IPS-15b (cell line): ENCODE measurements around the gene GRIK3.
A peak's percentile ranks its signal among the peaks of the same experiment; 100 is the strongest.

Experiments
- H3K27me3 ChIP-seq: one replicate; pipeline ENCODE4 v1.6.1; 2013; ENCODE audit warnings: low read length; ENCODE audit not compliant: control insufficient read depth, insufficient read depth
- H3K36me3 ChIP-seq: one replicate; pipeline ENCODE4 v1.6.1; 2013; ENCODE audit warnings: low read length; ENCODE audit not compliant: control insufficient read depth, insufficient read depth
- H3K4me1 ChIP-seq: one replicate; pipeline ENCODE4 v1.6.1; 2013; ENCODE audit warnings: mild to moderate bottlenecking, low read length; ENCODE audit not compliant: control insufficient read depth, insufficient read depth
- H3K4me3 ChIP-seq: one replicate; pipeline ENCODE4 v1.5.1; 2013; ENCODE audit warnings: low read depth, low read length
- H3K9ac ChIP-seq: one replicate; pipeline ENCODE4 v1.6.1; 2013; ENCODE audit warnings: low read depth, mild to moderate bottlenecking, low read length
- H3K9me3 ChIP-seq: one replicate; pipeline ENCODE4 v1.6.1; 2013; ENCODE audit warnings: mild to moderate bottlenecking, low read length; ENCODE audit not compliant: control insufficient read depth, insufficient read depth

GRIK3 gene

DNA sequence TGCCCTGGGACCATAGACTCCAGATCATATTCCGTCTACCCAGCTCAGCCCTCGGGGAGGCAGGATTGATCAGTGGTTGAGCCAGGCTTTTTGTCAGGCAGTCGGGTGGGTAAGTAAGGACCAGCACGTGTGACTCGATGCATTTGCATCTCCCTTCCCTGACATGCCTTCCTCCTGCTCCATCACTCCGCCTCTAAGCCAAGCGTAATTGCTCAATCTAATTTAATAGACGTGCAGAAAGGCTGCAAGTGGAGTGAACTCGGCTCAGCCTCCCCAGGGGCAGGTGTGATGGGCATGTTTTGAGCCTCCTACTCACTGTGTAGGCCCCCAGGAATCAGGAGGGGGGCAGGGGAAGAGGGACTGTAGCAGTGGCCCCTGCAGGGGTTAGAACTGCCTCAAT is 34.6 kb upstream of the GRIK3 start:
- Histone ChIP-seq H3K4me3 (no peak overlapping the region), H3K27me3 (no peaks in the 10 kb centered on the region), H3K4me1 (no peaks in the 10 kb centered on the region), H3K9ac (no peak overlapping the region), H3K9me3 (no peaks in the 10 kb centered on the region), H3K36me3 (no peaks in the 10 kb centered on the region)

DNA sequence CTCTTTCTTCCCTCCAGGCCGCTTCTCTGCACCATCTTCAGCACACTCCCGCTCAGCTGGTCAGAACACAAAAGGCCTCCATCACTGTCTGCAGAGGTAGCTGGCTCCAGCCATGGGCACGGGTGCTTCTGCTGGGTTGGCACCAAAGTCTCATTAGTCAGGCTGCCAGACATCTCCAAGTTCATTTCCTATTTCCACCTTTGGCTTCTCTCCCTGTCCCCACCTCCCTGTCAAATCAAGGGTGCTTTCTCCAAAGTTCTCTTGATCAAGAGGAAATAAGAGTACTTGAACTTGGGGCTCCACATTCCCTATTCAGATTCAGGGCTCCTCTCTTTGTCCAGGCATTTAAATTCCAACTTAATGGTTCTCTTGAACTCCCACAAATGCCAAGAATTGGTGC is 33.9 kb upstream of the GRIK3 start:
- Histone ChIP-seq H3K4me3 (no peak overlapping the region), H3K27me3 (no peaks in the 10 kb centered on the region), H3K9ac (no peak overlapping the region), H3K36me3 (no peaks in the 10 kb centered on the region), H3K4me1 (no peaks in the 10 kb centered on the region), H3K9me3 (no peaks in the 10 kb centered on the region)

DNA sequence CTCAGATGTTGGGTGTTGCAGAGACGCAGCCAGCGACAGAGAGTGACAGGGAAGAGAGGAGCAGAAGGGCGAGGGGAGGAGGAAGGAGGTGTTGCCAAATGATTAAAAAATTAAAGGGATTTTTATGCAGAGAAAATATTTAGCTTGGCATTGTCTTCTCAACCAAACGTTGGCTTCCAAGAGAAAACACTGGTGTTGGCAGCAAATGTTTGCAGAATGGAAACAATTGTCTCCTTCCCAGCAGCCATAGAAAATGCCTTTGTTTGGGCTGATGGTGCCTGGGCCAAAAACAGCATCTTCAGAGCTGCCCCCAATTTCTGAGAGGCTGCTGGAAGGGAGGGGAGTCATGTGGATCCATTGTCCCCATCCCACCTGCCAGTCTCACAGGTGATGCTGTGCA is 29.7 kb upstream of the GRIK3 start:
- Histone ChIP-seq H3K27me3 (no peaks in the 10 kb centered on the region), H3K36me3 (no peaks in the 10 kb centered on the region), H3K4me1 (no peaks in the 10 kb centered on the region), H3K4me3 (no peak overlapping the region), H3K9ac (no peak overlapping the region), H3K9me3 (no peaks in the 10 kb centered on the region)

DNA sequence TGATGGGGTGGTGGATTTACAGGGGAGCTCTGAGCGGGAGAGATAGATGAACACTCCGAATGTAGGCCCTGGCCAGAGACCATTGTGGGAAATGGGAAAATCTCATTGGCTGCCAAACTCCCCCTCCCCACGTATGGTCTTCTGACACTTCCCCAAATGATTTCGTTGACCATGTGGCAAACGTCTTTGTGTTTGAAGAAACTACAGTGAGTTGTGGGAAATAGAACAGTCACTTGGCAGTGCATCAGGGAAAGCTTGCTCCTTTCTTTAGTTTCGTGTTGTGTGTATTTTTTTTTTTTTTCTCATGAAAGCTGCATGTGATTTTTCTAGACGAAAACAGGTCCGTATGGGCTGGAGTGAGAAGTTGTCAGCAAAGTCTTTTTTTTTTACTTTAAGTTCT is 25.0 kb upstream of the GRIK3 start:
- no peaks in the 10 kb centered on the region for H3K9me3 ChIP-seq
- H3K36me3 ChIP-seq = no peaks in the 10 kb centered on the region
- H3K9ac ChIP-seq = no peak overlapping the region
- no peak overlapping the region for H3K4me3 ChIP-seq
- H3K4me1 ChIP-seq = no peaks in the 10 kb centered on the region
- no peaks in the 10 kb centered on the region for H3K27me3 ChIP-seq

DNA sequence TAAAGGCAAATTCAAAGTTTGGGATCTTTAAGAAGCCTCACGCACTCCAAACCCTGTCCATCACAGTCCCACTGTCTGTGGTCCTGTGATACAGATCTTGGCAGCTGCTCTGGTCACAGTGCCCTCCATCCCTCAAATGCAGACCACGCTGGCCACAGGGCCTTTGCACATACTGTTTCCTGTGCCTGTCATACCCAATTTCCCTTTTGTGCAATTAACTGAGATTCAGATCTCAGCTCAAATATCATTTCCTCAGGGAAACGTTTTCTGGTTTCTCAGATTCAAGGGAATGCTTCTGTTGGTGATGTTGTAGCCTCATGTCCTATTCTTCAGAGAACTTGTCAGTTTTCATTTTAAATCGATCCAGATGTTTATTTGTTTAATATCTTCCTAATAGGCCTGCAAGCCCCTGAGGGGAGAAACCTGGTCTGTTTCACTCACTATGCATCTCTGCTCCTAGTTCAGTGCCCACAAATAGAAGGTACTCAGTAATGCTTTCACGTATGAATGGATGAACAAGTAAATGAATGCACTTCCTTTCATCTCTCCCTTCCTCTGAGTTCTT is 24.2 kb upstream of the GRIK3 start:
- Histone ChIP-seq H3K9me3 (no peaks in the 10 kb centered on the region), H3K4me3 (no peak overlapping the region), H3K4me1 (no peaks in the 10 kb centered on the region), H3K9ac (no peak overlapping the region), H3K36me3 (no peaks in the 10 kb centered on the region), H3K27me3 (no peaks in the 10 kb centered on the region)

DNA sequence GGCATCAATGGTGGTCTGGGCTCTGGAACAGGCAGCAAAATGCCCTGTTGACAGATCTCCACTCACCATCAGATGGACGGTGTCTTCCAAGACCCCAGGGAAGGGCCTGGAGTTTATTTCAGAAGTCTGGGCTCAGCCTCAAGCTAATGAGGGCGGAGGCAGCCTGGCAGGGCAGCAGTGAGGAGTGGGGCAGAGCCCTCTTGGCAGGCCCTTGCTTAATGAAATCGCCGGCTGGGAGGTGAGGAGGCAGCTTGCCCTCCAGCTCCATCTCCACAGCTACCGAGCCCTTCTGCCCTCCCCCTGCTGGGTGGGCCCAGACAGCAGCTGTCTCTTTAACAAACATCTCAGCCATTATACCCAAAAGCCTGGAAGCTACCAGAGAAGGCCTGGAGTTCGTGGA is 22.0 kb upstream of the GRIK3 start:
- H3K9ac ChIP-seq = no peak overlapping the region
- H3K36me3 ChIP-seq = no peaks in the 10 kb centered on the region
- no peaks in the 10 kb centered on the region for H3K27me3 ChIP-seq
- H3K9me3 ChIP-seq = no peaks in the 10 kb centered on the region
- H3K4me1 ChIP-seq = no peaks in the 10 kb centered on the region
- H3K4me3 ChIP-seq = no peak overlapping the region

DNA sequence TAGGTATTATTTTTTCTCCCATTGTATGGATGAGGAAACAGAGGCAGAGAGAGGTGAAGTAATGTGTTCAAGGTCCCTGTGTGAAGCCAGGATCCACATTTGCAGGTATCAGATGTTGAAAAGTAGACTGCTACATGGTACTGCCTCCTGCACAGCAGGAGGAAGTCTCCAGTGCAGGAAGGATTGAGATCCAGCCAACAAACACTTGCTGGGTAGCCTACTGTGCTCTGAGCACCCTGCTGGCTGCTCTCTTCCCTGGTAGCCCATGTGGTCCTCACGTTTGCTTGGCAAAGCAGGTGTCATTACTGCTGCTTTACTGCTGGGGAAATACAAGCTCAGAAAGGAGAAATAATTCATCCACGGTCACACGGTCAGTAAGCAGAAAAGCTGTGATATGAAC is 21.3 kb upstream of the GRIK3 start:
- Histone ChIP-seq H3K9ac (no peak overlapping the region), H3K4me3 (no peak overlapping the region), H3K27me3 (no peaks in the 10 kb centered on the region), H3K9me3 (no peaks in the 10 kb centered on the region), H3K36me3 (no peaks in the 10 kb centered on the region), H3K4me1 (no peaks in the 10 kb centered on the region)

DNA sequence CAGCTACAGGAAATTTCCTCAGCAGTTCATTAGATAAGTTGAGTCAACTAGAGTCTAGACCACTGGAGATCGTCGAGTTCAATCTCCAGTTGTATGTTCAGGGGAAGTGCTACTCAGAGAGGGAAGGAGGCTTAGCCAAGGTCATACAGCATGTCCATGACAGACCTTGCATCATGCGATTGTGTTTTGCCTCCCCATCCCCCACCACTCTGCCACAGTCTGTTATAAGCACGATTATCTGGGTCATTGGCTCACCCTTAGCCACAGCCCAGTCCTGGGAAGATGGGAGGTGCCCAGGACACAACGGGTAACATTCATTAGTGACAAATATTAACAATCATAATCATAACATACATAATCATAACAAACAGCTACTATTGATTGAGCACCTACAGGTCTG is 18.9 kb upstream of the GRIK3 start:
- Histone ChIP-seq H3K9ac (no peak overlapping the region), H3K9me3 (no peaks in the 10 kb centered on the region), H3K27me3 (no peaks in the 10 kb centered on the region), H3K4me3 (no peak overlapping the region), H3K36me3 (no peaks in the 10 kb centered on the region), H3K4me1 (no peaks in the 10 kb centered on the region)

DNA sequence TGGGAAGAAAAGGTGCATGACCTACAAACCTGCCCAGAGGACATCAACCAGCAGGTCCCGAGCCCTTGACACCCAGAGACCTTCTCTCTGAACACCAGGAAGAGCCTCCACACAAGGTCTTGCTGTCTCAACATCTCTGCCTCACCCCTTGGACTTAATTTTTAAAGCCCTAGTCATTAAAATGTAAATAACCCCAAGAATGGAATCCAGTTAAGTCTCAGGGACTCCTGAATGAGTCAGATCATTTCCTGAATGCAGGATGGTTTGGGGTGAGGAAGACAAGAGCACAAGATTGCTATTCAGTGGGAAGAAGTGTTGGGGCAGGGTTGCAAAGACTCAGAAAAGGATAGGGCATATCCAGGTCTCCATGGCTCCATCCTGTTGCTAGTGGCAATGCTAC is 17.8 kb upstream of the GRIK3 start:
- Histone ChIP-seq H3K9ac (no peak overlapping the region), H3K4me3 (no peak overlapping the region), H3K9me3 (no peaks in the 10 kb centered on the region)

DNA sequence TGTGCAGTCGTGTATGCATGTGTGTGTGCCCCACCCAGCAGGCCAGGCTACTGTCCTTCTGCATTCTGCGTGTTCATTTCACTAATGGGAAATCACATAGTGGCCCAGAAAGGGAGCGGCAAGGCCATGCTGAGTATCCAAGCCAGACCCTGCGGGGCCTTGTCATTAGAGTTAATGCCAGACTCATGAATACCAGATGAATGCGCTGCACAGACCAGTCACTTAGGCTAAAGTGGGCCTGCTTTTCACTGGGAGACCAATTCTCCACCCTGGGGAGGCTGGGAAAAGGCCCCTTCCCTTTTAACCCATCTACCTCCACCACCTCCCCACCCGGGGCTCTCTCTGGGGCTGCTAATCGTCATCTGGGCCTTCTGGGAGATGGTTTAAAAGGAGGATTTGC is 17.0 kb upstream of the GRIK3 start:
- no peak overlapping the region for H3K4me3 ChIP-seq
- no peaks in the 10 kb centered on the region for H3K4me1 ChIP-seq
- no peaks in the 10 kb centered on the region for H3K9me3 ChIP-seq
- H3K36me3 ChIP-seq = no peaks in the 10 kb centered on the region
- no peak overlapping the region for H3K9ac ChIP-seq
- H3K27me3 ChIP-seq = no peaks in the 10 kb centered on the region

More for the DNA sequence above, 17.8 kb upstream of the GRIK3 start:
- no peaks in the 10 kb centered on the region for H3K4me1 ChIP-seq
- no peaks in the 10 kb centered on the region for H3K36me3 ChIP-seq
- H3K27me3 ChIP-seq = no peaks in the 10 kb centered on the region

DNA sequence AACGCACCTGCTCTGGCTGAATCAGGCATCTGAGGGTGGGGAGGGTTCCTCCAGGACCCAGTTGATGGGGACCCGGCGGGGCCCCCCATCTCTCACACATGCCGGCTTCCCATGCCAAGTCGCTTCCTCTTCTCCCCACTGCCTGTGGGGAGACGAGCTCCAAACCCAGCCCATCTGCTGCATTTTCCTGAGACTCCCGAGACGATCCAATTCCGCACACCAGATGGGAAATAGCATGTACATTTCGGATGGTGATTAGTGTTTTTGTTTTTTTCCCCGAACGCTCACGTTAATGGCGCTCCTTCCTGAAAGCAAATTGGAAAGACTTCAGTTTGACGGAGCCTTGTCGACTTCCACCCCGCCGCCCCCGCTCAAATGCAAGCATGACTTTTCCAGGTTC is 13.2 kb upstream of the GRIK3 start:
- H3K9ac ChIP-seq = no peak overlapping the region
- peaks cover 2% of the 10 kb centered on the region for H3K27me3 ChIP-seq
- H3K4me3 ChIP-seq = no peak overlapping the region
- no peaks in the 10 kb centered on the region for H3K36me3 ChIP-seq
- no peaks in the 10 kb centered on the region for H3K9me3 ChIP-seq
- peaks cover 12% of the 10 kb centered on the region for H3K4me1 ChIP-seq

DNA sequence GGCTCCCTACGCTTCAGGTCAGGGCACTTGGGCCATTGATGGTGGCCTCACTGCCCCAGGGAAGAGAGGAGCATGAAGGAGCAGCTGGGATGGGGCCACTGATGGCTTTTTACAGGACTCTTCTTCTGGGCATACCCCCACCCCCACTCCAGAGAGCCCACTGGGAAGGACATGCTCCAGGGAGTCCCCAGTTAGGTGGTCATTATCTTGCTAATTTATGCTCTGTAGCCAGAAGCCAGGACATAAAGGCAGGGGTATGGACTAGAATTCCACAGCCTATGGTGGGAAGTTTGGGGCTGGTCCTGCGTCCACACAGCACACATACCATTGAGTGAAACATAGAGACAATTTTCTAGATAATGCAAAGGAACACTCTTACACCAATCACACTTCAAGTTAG is 8.8 kb upstream of the GRIK3 start:
- H3K27me3 ChIP-seq = peaks cover 7% of the 10 kb centered on the region

DNA sequence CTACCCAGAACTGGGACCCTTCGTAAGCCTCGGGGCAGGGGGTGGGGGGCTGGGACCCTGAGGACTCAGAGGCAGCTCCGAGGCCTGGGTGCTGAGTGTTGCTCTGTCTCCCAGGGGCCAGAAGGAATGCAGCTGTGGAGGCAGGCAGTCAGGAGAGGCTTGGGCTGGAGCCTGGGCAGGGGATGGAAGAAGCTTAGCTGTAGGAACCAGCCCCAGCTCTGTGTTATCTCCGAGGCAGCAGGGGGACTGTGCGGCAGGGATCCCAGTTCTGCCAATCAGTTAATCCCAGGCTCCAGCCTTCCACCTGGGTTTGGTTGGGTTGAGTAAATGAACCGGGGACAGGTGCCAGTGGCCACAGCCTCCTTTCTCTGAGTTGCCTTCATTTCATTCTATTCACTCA is 8.2 kb upstream of the GRIK3 start:
- Histone ChIP-seq H3K36me3 (no peaks in the 10 kb centered on the region), H3K9ac (no peak overlapping the region), H3K4me1 (peaks cover 33% of the 10 kb centered on the region), H3K9me3 (no peaks in the 10 kb centered on the region), H3K27me3 (peaks cover 7% of the 10 kb centered on the region), H3K4me3 (no peak overlapping the region)

More for the DNA sequence above, 8.8 kb upstream of the GRIK3 start:
- Histone ChIP-seq H3K4me1 (peaks cover 33% of the 10 kb centered on the region), H3K36me3 (no peaks in the 10 kb centered on the region), H3K4me3 (peak overlapping the region; percentile 2), H3K9me3 (no peaks in the 10 kb centered on the region), H3K9ac (no peak overlapping the region)
